LHCN-M2 (cell line): ENCODE results near the gene NOP56. TPM values are rescaled to one million over a fixed set of nuclear protein-coding genes. Genes with fewer than 3 reads are reported as not detected.
"Not testable (repeated sequence)": the region's sequence is repeated elsewhere in the genome, so short reads cannot be mapped to it uniquely, and the experiment has no call there.

Source experiments
- DNase-seq: peaks from one replicate; pipeline ENCODE4 v3.0.0-alpha.2; 2012; ENCODE audit warnings: low read depth
- total RNA-seq: library from RNA; depleted of rRNA; stranded (reverse); fragments of >200 nt; gene quantifications from 2 replicates; pipeline ENCODE4 v1.2.3, GENCODE V29; 2014

NOP56 gene
- total RNA-seq, 1 experiment from 2014 or later: 204 TPM

- DNase-seq: no peak
These were observed 11.5 kb upstream of the NOP56 start for GRCh38 chr20:2640899-2641298.

GRCh38 chr20:2643708-2644107 lies 8.7 kb upstream of the NOP56 start:
- no peak for DNase-seq

- DNase-seq: no peak
These were observed 508 bp downstream of the NOP56 start for GRCh38 chr20:2652724-2653555.

GRCh38 chr20:2653556-2654383 lies 1.3 kb downstream of the NOP56 start:
- peak; percentile 12 for DNase-seq

- DNase-seq: no peak
These were observed 2.0 kb downstream of the NOP56 start for GRCh38 chr20:2654384-2654822.

GRCh38 chr20:2654831-2655230 lies 2.4 kb downstream of the NOP56 start:
- no peak for DNase-seq

GRCh38 chr20:2655331-2656116 lies 3.1 kb downstream of the NOP56 start:
- DNase-seq: no peak

GRCh38 chr20:2656471-2657117 lies 4.2 kb downstream of the NOP56 start:
- DNase-seq: no peak

- no peak for DNase-seq
These were observed 4.8 kb downstream of the NOP56 start for GRCh38 chr20:2657241-2657640.

- DNase-seq: no peak
These were observed 5.2 kb downstream of the NOP56 start for GRCh38 chr20:2657674-2658073.

GRCh38 chr20:2658414-2659354 lies 6.3 kb downstream of the NOP56 start:
- peak; percentile 24 for DNase-seq

- DNase-seq: no peak
These were observed 7.1 kb downstream of the NOP56 start for GRCh38 chr20:2659547-2659946.

GRCh38 chr20:2663364-2663886 lies 11.0 kb downstream of the NOP56 start:
- DNase-seq: no peak

GRCh38 chr20:2663887-2664719 lies 11.7 kb downstream of the NOP56 start, which contains the start of gene IDH3B:
Gene IDH3B, minus strand, starts transcription at chr20:2664216. Its CDS starts 28 bp downstream, at chr20:2664188.
- DNase-seq: peak; percentile 91

- no peak for DNase-seq
These were observed 19.5 kb downstream of the NOP56 start for GRCh38 chr20:2671977-2672376.

- no peak for DNase-seq
These were observed 20.0 kb downstream of the NOP56 start for GRCh38 chr20:2672446-2672845.

- no peak for DNase-seq
These were observed 21.0 kb downstream of the NOP56 start for GRCh38 chr20:2673453-2673852.

GRCh38 chr20:2680046-2680445 lies 27.6 kb downstream of the NOP56 start:
- no peak for DNase-seq

- not testable (repeated sequence) for DNase-seq
These were observed 29.6 kb downstream of the NOP56 start for GRCh38 chr20:2682040-2682439.
